ENCODE data around the gene HSPA1B. TPM values are rescaled to one million over a fixed set of nuclear protein-coding genes. Genes with fewer than 3 reads are reported as not detected.

Gene HSPA1B
- polyA plus RNA-seq, 1 donor from 2014 or later = 120 TPM

GRCh38 chr6:31829633-31830283 is 2.2 kb downstream of the HSPA1B start:
- Histone ChIP-seq H3K9me2 (ENCODE audit: insufficient read depth, low read length) (no peaks in the 10 kb centered on the region), H3K9me3 (ENCODE audit: low read length) (no peaks in the 10 kb centered on the region), H4K20me1 (ENCODE audit: insufficient read depth) (no peaks in the 10 kb centered on the region), H3K79me2 (replicated peaks; ENCODE audit: insufficient read depth, low read length) (peaks cover 26% of the 10 kb centered on the region), H2AFZ (ENCODE audit: low read depth, low read length) (peak overlapping the region; percentile 51), H3K27me3 (ENCODE audit: insufficient read depth, low read depth, low read length) (no peaks in the 10 kb centered on the region), H3K9ac (ENCODE audit: low read length) (peak overlapping the region; percentile 62), H3K4me2 (ENCODE audit: low read length) (peak overlapping the region; percentile 84), H3K36me3 (ENCODE audit: insufficient read depth, low read length) (no peaks in the 10 kb centered on the region), H3K4me3 (ENCODE audit: low read length) (peak overlapping the region; percentile 72), H3F3A (ENCODE audit: insufficient read depth, low read length, poor library complexity, severe bottlenecking) (peaks cover 3% of the 10 kb centered on the region), H3K27ac (ENCODE audit: low read length) (peak overlapping the region; percentile 49)
- TF ChIP-seq CTCF (IDR thresholded peaks at IDR 0.05; ENCODE audit: poor library complexity, severe bottlenecking) (peak; percentile 78), MXI1 (conservative IDR thresholded peaks at IDR 0.05; ENCODE audit: poor library complexity, severe bottlenecking) (peak; percentile 41), SMC3 (conservative IDR thresholded peaks at IDR 0.05; ENCODE audit: poor library complexity) (peak; percentile 79), REST (IDR thresholded peaks at IDR 0.05; ENCODE audit: borderline replicate concordance) (no peak), RAD21 (conservative IDR thresholded peaks at IDR 0.05) (peak; percentile 78)

GRCh38 chr6:31830886-31831335 is 3.4 kb downstream of the HSPA1B start:
- Histone ChIP-seq H3K4me2 (ENCODE audit: low read length) (peak overlapping the region; percentile 62), H2AFZ (ENCODE audit: low read depth, low read length) (no peak overlapping the region), H3K36me3 (ENCODE audit: insufficient read depth, low read length) (no peaks in the 10 kb centered on the region), H3K27me3 (ENCODE audit: insufficient read depth, low read depth, low read length) (no peaks in the 10 kb centered on the region), H4K20me1 (ENCODE audit: insufficient read depth) (no peaks in the 10 kb centered on the region), H3K9ac (ENCODE audit: low read length) (peak overlapping the region; percentile 62), H3K79me2 (replicated peaks; ENCODE audit: insufficient read depth, low read length) (peaks cover 38% of the 10 kb centered on the region), H3K4me3 (ENCODE audit: low read length) (peak overlapping the region; percentile 72), H3F3A (ENCODE audit: insufficient read depth, low read length, poor library complexity, severe bottlenecking) (peaks cover 3% of the 10 kb centered on the region), H3K9me3 (ENCODE audit: low read length) (no peaks in the 10 kb centered on the region), H3K27ac (ENCODE audit: low read length) (no peak overlapping the region), H3K9me2 (ENCODE audit: insufficient read depth, low read length) (no peaks in the 10 kb centered on the region)
- TF ChIP-seq RAD21 (conservative IDR thresholded peaks at IDR 0.05) = no peak
- no peak for TF ChIP-seq EZH2 (IDR thresholded peaks at IDR 0.05; ENCODE audit: borderline replicate concordance, insufficient read depth, low read length, poor library complexity, severe bottlenecking)
- TF ChIP-seq CTCF (IDR thresholded peaks at IDR 0.05; ENCODE audit: poor library complexity, severe bottlenecking) = no peak
- TF ChIP-seq EP300 (conservative IDR thresholded peaks at IDR 0.05; ENCODE audit: poor library complexity, severe bottlenecking) = no peak
- TF ChIP-seq POLR2AphosphoS5 (IDR thresholded peaks at IDR 0.05) = no peak

Data from neural cell (in vitro differentiated cells).